GM18498 (cell line): ENCODE measurements around the gene MTNR1A.

Experiments used
- ATAC-seq: cut with Tn5 transposase; IDR thresholded peaks from one replicate; pipeline ENCODE4 v1.9.1; 2021; ENCODE audit warnings: mild to moderate bottlenecking, moderate library complexity; ENCODE audit not compliant: unreplicated experiment

MTNR1A gene

DNA sequence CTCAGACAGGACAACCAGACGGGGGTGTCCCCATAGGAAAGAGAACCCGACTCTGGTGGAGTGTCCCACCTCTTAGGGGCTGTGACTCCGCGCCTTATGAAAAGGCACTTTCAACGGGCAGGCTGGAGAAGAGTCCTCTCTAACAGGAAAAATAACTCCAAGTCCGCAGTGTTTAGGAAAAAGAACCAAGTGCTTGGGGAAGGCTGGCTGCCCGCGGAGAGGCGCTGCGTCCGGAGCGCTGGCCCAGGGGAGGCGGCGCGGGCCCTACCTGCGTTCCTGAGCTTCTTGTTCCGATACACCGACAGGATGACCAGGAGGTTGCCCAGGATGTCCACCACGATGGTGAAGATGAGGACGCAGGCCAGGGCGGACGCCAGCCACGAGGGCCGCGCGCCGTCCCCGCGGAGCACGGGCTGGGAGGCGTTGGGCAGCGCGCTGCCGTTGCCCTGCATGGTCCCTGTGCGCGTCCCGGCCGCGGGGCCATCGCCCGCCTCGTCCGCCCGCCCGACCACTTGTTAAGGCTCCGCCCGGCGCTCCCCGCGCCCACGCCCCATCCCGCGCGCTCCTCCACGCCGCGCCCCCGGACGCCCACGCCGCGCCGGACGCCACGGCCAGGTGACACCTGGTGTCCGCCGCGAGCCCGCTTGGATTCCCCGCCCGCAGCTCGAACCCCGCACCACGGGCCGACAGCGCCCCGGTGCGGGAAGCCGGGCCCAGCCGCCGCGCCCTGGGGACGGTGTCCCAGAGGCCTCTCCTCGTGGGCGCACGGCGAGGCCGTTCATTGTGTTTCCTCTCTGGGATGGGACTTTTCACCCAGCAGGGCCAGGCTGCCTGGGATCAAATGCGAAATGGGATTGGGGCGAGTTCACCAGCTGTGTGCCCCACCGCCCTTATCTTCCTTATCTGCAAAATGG, at the start of gene MTNR1A:
Gene MTNR1A, minus strand, starts transcription at position 654 of the 914 bp plus-strand sequence. Its CDS starts 202 bp downstream, at position 452.
- no peak for ATAC-seq

DNA sequence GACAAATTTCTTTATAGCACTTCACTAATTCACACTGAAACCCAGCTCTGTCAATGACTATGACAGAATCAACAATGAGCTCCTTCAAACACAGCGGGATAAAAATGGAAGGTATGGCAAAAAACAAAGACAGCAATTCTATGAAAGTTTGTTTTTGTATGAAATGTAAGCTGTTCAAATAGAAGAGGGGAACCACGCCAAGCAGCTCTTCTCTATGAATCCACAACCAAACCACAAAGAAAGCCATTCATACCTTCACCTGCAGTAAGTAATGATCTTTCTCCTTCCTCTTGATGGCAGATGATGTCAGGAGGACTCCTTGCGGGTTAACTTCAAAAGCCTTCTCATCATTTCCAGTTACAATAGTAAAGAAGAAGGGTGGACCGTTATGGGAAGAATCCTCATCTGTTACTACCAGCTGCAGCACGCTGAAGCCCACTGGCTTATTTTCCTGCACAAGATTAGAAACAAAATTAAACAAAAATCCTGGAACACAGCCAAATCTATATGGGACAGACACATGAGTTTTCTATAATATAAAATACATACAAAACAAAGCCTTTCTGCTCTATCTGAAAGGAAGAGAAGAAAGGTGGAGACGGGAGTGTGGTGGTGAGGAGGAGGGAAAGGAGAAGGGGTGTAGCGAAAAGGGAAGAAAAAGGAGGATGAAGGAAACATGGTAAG, 48.9 kb upstream of the MTNR1A start:
- no peak for ATAC-seq

DNA sequence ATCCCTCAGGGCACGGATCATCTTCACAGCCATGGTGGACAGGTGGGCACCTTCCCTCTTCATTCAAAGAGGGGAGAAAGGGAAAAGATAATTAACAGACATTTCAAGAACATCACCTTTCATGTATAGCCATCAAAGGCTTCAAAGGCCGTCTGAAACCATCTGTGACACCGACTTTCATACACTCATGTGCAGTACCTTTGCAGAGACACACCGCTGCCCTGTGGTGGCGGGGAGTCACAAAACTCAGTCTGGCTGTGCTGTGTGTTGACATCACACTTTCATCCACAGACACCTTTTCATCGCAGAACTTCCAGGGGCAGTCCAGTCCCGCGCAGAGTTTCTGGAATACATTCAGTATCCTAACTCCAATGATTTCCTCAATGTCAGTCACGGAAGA, 47.6 kb upstream of the MTNR1A start:
- no peak for ATAC-seq

DNA sequence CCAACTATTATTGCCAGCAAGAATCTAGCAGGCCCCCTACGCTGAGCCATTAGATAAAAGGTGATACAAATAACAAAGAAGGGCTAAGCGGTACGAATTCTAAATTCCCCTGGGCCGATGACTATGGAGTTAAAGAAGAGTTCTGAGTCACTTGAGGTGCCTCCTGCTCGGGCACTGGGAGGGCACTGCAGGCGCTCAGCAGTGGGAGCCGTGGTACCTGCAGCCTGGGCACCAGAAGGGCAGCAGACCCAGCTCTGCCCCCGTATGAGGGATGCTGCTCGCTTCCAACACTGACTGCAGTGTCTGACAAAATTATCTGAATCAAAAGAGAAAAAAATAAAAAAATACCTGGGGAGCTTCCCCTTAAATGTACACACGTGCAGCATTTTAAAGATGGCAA, 44.1 kb upstream of the MTNR1A start:
- no peak for ATAC-seq

DNA sequence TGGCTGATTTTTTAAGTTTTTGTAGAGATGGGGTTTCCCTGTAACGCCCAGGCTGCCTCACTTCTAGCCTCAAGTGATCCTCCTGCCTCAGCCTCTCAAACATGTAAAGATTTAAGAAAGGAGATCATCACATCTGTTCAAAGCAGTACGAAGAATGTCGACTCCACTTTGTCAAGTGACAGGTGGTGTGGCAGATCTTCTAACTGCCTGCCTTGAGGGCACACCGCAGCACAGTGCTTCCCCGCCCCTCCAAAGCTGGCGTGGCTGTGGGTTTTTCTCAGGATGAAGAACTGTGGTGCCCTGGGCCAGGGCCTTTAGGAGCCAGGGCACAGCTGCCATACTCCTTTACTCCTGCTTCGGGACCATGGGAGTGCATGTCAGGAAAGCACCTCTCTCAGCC, 43.3 kb upstream of the MTNR1A start:
- no peak for ATAC-seq

DNA sequence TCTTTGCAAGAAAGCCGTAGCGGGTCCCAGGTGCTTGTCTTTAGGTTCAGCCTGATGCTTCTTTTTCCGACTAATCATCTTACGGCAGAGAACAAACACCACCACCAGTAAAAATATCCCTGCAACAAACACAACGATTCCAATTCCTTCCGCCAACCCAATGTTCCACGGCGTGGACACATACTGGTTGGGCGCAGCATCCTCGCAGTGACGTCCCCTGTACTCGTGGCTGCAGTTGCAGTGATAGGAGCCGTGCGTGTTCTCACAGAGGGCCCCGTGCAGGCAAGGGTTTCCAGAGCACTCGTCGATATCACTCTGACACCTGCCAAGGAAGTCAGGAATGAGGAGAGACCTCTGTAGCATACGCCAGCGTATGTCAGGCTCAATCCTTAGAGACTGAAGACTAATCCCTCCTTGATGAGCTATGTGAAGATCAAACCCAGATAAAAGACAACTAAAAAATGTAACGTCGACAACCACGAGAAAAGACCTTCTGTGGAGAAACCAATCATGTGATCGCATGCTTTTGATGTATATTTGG, 41.6 kb upstream of the MTNR1A start:
- ATAC-seq, result no peak

DNA sequence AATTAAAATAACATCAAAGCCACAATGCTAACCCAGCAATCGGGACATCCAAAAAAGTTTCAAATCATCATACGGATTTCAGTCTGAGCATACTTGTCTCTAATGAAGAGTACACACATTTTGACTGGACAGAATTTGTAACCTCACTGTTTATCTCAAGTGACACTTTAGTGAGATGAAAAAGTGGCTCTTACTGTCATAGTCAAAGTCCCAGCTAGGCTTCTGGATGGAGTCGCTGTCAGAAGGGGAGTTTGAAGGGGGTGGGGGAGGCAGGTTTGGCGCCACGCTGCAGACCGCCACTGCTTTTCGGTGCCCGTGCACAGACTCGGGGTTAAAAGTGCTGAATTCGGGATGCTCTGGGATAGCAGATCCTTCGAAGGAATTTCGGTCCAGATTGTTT, 41.0 kb upstream of the MTNR1A start:
- ATAC-seq, result no peak

DNA sequence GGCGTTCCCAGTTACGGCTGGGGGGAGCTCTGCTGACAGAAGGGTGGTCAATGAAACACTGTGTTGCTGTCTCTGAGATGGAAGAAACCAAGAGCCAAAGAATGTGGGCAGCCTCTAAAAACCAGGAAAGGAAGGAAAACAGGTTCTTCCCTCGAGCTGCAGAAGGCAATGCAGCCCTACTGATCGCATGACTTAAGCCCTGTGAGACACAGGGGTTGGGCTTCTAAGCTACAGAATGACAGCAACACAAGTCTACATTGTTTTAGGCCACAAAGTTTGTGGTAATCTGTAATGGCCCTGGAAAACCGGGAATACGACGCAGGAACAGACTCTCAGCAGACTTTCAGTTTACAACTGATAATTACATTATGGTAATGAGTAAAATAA, 38.2 kb upstream of the MTNR1A start:
- no peak for ATAC-seq

DNA sequence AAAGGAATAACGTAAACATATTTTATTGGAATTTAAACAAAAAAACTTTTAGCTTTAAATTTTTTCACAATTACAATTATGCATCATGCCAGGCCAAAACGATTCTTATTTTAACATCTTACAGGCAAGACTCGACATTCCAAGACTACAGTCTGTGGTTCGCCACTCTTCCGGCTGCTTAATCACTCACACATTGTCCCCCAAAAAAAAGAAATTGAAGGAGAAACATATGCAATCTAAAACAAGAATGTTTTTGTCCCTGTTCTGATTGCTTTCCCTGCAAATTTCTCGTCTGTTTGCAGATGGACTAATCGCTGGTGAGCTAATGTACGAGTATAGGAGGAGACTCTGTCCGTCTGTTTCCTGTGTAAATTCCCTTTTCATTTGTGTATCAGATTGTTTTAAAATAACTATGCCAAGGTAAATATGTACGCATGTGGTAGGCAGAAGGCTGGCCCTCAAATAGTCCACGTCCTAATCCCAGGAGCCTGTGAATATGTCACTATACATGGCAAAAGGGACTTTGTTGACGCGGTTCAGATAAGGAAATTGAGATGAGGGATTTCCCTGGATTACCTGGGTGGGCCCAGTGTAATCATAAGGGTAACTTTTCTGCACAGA, 37.7 kb upstream of the MTNR1A start:
- no peak for ATAC-seq

DNA sequence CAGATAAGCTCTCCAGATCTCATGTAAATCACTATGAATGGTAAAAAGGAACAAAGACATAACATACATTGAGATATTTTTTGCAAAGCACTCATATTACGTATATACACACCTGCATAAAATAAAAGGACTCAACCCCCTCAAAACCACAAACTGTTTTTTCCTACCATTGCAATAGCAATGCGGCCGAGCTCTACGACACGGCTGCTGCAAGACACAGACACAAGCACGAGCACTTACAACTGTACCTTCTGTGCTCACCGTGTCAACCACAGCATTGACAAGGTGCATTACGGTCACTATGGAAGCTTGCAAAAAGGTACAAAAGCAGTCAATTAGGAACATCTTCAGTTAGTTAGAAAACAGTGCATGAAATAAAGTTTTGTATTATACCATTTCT, 37.1 kb upstream of the MTNR1A start:
- no peak for ATAC-seq

DNA sequence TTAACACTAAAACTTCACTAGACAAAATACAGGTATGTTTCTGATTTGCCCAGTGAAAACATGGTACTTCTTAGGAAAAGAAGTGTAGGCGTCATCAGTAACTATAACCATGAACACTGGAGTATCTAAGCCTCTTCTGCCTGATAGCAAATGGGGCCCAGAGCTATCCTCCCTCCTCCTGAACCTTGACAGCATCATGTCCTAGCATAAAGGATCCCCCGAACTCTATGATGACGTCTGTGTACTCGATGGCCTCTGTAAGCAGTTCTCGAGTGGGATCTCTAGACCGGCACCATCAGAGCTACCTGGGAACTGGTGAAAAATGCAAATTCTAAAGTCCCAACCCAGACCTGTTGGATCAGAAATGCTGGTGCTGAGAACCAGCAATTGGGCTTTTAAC, 36.3 kb upstream of the MTNR1A start:
- no peak for ATAC-seq

DNA sequence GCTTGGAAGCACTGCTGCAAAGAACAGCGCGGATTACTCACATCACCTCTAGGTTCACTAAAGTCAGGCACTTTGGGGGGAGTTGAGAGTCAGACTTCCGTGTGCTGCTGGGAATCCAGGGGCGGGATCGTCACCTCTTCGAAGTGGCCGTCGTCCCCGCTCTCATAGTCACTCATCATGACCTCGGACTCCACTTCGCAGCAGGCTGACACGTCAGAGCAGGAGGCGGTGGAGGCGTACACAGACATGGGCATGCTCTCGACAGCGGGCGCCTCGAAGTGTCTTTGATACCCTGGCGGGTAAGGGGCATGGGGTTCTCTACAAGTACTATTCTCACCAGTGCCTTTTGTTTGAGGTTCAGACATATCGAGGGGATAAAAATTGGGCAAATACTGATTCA, 33.1 kb upstream of the MTNR1A start:
- no peak for ATAC-seq

DNA sequence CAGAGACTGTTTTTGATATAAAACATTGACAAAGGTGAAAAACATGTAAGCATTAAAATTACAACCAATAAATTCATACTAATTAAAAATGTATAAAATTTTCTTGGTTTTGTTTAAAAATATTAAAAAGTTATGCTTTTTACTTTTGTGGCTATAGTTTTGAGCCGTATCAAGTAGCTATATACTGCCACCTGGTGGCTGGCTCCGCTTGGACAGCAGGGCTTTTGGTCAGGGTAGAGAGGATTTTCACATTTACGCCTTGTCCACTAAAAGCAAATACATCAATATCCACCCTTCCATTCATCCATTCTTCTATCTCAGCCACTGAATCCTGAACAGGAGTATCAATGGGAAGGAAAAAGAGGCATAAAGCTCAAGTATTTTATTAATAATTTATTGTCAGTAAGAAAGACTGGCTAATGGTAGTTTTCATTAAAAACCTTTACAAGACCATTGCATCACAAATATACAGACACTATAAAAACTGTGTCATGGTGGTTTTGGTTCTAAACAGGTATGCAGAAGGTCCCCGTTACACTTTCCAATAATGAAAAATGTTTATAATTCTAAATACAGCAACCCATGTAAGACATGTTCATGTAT, 32.1 kb upstream of the MTNR1A start:
- peak; percentile 69 for ATAC-seq

DNA sequence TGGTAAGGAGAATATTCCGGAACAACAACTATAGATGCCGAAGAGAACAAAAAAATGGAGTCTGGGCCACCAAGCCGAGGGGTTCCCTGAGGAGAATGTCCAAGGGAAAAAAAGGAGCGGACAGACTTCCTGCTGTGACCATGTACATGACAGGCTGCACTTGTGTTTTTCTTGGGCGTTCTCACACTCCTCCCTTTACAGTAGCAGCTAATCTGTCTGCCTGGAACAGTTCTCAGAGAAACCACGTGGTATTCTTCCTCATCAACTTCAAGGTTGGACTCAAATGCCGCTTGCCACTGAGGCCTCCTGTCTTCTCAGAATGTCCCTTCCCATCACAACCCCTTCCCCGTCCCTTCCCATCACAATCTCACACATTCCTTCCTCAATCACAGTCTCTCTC, 30.8 kb upstream of the MTNR1A start:
- ATAC-seq, result no peak

DNA sequence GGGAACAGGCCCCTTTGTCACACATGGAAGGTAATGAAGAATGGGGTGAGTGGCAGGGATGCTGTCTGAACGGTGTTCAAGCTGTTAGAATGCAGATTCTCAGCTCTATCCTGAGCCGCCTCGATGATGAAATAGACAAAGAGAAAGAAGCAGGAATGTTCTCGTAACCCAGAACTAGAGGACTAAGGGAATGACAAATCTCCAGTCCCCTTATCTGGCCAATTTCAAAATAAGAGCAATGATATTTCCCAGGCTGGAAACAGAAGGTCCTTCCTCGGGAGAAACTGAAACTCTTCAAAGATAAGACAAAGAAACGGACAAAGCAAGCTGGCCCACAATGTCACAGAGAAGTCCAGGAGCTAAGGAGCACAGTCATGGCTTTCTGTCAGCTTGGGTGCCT, 29.5 kb upstream of the MTNR1A start:
- ATAC-seq, result no peak

DNA sequence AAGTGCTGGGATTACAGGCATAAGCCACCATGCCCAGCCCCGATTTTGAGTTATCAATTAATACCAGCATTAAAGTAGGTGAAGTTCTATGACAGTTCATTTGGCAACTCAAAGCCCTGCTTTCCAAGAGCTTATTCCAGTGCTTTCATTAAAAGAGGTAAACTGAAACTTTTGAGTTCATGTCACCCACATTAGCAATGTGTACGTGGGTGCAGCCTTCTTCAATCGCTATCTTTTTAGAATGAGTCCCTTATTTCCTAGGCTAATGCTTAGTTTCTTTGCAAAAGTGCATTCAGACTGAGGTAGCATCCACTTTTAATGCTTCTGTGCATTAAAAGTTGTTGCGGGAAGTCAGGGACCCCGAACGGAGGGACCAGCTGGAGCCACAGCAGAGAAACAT, 26.1 kb upstream of the MTNR1A start:
- no peak for ATAC-seq

DNA sequence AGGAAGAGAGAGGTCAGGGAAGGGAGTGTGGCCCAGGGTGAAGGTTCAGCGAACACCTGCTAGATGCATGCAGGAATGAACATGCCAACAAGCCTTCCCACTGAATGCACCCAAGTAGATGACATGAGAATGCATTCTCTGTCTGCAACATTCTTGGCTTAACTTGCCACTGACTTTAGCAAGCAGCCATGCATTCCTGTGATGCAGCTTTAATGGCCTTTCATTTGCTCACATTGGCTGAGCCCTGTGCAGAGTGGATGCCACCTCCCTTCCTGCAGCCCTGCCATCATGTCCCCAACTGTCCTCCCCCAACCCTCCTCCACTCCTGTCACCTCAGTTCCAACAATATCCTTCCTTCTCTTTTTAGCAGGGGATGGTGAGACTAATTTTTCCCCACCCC, 25.3 kb upstream of the MTNR1A start:
- no peak for ATAC-seq

DNA sequence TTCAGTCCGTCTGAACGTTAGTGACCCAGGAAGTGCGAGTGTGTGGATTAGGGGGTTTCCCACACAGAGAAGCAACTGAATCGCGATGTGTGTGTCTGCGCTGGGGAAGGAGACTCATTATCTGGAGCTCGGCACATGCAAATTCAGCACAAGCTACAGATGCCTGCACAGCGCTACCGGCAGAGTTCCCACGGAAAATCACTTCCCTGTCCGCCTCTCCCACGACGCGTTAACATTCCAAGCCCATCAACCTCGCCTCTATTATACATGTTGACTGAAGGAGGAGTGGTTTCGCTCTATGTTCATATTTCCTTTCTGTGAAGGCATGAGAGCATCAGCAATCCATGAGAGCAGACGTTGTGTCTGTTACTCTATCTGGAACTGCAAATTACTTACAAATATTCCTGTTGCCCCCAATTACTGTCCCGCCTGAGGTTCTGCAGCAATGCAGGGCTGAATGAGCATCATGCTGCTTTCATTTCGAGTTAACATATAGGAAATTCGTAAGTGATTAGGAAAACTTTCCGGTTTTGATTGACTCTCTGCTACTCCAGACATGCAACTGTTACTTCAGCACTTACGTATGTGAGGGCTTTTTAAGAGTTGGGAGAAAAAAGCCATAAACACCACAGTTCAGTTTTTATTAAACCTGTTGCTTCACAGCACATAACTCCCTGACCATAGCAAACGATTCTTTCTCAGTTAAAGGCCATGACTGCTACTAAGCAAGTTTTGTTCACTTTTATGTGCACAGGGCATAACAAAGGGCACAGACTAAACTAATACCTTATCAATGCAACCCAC, 15.0 kb upstream of the MTNR1A start:
- no peak for ATAC-seq

DNA sequence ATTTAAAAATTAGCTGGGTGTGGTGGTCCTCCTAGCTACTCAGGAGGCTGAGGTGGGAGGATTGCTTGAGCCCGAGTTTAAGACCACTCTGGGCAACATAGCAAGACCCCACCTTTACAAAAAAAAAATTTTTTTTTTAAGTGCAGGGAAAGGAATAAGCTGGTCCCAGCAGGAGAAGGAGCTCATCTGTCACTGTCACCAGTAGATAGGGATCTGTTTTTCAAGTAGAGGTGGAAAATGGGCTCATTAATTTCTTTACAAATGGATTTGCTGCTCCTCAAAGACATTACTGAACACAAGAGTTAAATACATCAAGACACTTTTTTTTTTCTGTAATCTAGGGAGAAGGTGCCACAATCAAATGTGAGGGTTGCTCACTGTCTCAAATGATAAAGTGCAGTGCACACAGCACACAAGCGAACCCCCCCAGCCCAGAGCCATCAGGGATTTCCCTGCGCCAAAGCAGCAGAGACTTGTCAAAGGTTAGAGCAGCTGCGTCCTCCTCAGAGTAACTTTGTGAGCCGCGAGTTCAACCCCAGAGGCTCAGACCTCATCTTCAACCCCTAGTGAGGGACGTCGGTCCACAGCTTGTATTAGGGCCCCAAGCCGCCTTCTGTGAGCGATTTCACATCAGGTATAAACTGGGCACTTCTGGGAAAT, 14.3 kb upstream of the MTNR1A start:
- no peak for ATAC-seq

DNA sequence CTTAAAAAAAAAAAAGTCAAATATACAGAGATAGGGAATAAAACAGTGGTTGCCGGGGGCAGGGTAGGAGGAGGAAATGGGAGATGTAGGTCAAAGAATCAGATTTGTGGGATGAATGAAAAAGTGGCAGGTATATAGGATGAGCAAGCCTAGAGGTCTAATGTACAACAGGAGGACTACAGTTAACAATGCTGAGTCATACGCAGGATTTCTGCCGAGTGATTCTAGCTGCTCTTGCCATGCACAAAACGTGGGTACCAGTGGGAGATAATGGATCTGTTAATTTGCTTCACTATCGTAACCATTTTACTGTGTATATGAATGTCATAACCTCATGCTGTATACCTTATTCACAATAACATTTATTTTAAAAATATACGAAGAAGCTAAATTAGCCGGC, 10.7 kb upstream of the MTNR1A start:
- ATAC-seq, result no peak
